ENCODE data around the gene EPHX1. TPM values are rescaled to one million over a fixed set of nuclear protein-coding genes. Genes with fewer than 3 reads are reported as not detected.
A peak's percentile ranks its signal among the peaks of the same experiment; 100 is the strongest.

The EPHX1 gene
- total and polyA plus RNA-seq, 10 of the 15 experiments (the other 5 are each of a cell fraction or from before 2014, with no cell fraction given), result 0.33 to 2.9 (median 0.78) TPM; not detected in 2

- TF ChIP-seq, protein P1, sequence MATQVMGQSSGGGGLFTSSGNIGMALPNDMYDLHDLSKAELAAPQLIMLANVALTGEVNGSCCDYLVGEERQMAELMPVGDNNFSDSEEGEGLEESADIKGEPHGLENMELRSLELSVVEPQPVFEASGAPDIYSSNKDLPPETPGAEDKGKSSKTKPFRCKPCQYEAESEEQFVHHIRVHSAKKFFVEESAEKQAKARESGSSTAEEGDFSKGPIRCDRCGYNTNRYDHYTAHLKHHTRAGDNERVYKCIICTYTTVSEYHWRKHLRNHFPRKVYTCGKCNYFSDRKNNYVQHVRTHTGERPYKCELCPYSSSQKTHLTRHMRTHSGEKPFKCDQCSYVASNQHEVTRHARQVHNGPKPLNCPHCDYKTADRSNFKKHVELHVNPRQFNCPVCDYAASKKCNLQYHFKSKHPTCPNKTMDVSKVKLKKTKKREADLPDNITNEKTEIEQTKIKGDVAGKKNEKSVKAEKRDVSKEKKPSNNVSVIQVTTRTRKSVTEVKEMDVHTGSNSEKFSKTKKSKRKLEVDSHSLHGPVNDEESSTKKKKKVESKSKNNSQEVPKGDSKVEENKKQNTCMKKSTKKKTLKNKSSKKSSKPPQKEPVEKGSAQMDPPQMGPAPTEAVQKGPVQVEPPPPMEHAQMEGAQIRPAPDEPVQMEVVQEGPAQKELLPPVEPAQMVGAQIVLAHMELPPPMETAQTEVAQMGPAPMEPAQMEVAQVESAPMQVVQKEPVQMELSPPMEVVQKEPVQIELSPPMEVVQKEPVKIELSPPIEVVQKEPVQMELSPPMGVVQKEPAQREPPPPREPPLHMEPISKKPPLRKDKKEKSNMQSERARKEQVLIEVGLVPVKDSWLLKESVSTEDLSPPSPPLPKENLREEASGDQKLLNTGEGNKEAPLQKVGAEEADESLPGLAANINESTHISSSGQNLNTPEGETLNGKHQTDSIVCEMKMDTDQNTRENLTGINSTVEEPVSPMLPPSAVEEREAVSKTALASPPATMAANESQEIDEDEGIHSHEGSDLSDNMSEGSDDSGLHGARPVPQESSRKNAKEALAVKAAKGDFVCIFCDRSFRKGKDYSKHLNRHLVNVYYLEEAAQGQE (IDR thresholded peaks at IDR 0.05; ENCODE audit: low read depth, low read length), result no peak
- TF ChIP-seq CEBPZ (IDR thresholded peaks at IDR 0.05; ENCODE audit: low read depth, low read length), result no peak
- TF ChIP-seq, protein P2, sequence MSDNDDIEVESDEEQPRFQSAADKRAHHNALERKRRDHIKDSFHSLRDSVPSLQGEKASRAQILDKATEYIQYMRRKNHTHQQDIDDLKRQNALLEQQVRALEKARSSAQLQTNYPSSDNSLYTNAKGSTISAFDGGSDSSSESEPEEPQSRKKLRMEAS (IDR thresholded peaks at IDR 0.05; ENCODE audit: low read depth, low read length), result no peak
- 0 out of 2 replicates have a peak, but pooled peaks have one; percentile 20 for TF ChIP-seq EED (IDR thresholded peaks at IDR 0.05; ENCODE audit: low read depth)
- peak in 1 of 2 experiments; percentile 44; a peak in 1 of 4 replicates for TF ChIP-seq IKZF2 (IDR thresholded peaks at IDR 0.05)
- TF ChIP-seq TAF1 (IDR thresholded peaks at IDR 0.05; ENCODE audit: borderline replicate concordance, low read depth, low read length), result 0 out of 2 replicates have a peak, but pooled peaks have one; percentile 6
- TF ChIP-seq, protein P3, sequence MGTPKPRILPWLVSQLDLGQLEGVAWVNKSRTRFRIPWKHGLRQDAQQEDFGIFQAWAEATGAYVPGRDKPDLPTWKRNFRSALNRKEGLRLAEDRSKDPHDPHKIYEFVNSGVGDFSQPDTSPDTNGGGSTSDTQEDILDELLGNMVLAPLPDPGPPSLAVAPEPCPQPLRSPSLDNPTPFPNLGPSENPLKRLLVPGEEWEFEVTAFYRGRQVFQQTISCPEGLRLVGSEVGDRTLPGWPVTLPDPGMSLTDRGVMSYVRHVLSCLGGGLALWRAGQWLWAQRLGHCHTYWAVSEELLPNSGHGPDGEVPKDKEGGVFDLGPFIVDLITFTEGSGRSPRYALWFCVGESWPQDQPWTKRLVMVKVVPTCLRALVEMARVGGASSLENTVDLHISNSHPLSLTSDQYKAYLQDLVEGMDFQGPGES (IDR thresholded peaks at IDR 0.05), result no peak
- TF ChIP-seq, protein P4, sequence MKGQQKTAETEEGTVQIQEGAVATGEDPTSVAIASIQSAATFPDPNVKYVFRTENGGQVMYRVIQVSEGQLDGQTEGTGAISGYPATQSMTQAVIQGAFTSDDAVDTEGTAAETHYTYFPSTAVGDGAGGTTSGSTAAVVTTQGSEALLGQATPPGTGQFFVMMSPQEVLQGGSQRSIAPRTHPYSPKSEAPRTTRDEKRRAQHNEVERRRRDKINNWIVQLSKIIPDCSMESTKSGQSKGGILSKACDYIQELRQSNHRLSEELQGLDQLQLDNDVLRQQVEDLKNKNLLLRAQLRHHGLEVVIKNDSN (IDR thresholded peaks at IDR 0.05; ENCODE audit: borderline replicate concordance, extremely low read length, insufficient read depth, low read depth, low read length), result no peak
- no peak for TF ChIP-seq NFYA (IDR thresholded peaks at IDR 0.05; ENCODE audit: borderline replicate concordance, low read depth, low read length)
- TF ChIP-seq STAT3 (IDR thresholded peaks at IDR 0.05; ENCODE audit: low read depth, low read length), result no peak
Observed at GRCh38 chr1:225881081-225881958, 71.4 kb downstream of the EPHX1 start (continued).
